GM12874 (cell line): ENCODE results near the gene TERT.

Source experiments
- TF ChIP-seq, protein P1 (sequence below): IDR thresholded peaks from 2 replicates; pipeline ENCODE4 v1.5.1; 2011; ENCODE audit warnings: low read depth, mild to moderate bottlenecking, control low read depth, low read length, moderate library complexity; ENCODE audit not compliant: insufficient read depth

The TERT gene

GRCh38 chr5:1219768-1220100 lies 75.1 kb downstream of the TERT start:
- TF ChIP-seq, protein P1, sequence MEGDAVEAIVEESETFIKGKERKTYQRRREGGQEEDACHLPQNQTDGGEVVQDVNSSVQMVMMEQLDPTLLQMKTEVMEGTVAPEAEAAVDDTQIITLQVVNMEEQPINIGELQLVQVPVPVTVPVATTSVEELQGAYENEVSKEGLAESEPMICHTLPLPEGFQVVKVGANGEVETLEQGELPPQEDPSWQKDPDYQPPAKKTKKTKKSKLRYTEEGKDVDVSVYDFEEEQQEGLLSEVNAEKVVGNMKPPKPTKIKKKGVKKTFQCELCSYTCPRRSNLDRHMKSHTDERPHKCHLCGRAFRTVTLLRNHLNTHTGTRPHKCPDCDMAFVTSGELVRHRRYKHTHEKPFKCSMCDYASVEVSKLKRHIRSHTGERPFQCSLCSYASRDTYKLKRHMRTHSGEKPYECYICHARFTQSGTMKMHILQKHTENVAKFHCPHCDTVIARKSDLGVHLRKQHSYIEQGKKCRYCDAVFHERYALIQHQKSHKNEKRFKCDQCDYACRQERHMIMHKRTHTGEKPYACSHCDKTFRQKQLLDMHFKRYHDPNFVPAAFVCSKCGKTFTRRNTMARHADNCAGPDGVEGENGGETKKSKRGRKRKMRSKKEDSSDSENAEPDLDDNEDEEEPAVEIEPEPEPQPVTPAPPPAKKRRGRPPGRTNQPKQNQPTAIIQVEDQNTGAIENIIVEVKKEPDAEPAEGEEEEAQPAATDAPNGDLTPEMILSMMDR: no peak

DNA sequence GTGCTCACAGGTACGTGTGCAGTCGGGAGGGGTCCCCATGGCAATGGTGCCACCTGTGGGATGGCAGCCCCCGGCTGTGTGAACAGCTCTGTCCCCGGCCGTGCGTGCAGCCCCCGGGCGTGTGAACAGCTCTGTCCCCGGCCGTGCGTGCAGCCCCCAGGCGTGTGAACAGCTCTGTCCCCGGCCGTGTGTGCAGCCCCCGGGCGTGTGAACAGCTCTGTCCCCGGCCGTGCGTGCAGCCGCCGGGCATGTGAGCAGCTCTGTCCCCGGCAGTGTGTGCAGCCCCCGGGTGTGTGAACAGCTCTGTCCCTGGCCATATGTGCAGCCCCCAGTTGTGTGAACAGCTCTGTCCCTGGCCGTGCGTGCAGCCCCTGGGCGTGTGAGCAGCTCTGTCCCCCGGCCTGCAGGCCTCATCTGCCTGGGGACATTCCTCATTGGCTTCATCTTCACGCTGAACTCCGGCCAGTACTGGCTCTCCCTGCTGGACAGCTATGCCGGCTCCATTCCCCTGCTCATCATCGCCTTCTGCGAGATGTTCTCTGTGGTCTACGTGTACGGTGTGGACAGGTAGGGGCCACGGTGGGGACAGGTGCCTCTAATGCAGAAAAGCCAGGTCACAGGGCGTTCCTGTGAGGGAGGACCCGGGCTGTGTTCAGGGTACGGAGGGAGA lies 75.6 kb downstream of the TERT start:
- TF ChIP-seq, protein P1: no peak

DNA sequence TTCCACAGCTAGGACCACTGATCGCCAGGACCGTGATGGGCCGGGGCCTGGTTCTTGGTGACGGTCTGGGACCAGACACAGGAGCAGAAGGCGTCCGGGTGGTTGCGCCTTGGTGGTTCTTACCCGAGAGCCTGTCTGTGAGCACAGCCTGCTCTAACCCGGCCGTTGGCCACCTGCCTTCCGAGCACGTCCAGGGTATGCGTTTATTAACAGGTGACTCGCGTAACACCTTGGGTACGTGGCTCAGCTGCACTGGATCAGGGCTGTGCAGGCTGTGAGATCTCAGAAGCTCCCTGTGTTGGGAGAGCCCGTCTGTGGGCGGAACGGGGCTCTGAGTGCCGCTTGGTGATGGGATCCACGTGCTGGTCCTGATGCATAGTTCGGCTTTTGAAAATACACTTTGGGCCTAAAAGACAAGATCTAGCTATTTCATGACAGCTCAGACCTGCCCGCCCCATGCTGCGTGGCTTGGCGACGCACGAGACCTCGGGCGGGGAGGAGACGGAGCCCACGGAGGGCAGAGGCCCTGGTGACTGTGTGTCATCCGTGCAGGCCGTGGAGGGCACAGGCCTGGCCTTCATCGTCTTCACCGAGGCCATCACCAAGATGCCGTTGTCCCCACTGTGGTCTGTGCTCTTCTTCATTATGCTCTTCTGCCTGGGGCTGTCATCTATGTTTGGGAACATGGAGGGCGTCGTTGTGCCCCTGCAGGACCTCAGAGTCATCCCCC lies 76.4 kb downstream of the TERT start:
- TF ChIP-seq, protein P1: no peak

DNA sequence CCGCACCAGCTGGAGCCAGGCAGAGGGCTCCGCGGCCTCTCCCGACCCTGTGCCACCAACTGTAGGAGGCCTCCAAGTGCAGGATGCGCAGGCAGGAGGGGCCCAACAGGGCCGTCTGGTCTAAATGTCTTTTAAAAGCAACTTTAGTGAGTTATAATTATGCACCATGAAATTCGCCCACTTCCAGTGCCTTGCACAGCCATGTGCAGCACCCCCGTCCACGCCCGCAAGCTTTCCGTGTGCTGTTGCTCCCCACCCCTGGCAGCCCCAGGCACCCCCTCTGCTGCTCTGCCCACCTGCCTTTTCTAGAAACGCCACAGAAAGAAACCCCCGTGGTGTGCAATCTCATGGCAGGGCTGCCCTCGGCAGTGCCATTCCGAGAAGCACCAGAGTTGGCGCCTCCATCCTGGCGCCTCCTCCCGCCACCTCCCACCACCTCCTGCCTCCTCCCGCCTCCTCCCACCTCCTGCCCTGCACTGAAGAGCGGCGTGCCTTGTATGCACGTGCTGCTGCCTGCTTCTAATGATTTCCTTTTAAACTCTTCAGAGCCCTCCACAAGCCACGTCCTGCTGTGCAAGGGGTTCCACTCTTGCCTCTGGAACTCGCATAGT lies 77.2 kb downstream of the TERT start:
- TF ChIP-seq, protein P1: no peak

- TF ChIP-seq, protein P1: no peak
Observed at GRCh38 chr5:1216918-1217295, 78.0 kb downstream of the TERT start.

- TF ChIP-seq, protein P1: no peak
Observed at GRCh38 chr5:1216211-1216917, 78.5 kb downstream of the TERT start.
